CD14-positive monocyte (primary cell): Measurements from ENCODE around the gene ZMYND15. TPM values are rescaled to one million over a fixed set of nuclear protein-coding genes. Genes with fewer than 3 reads are reported as not detected.

Source experiments
- DNase-seq, 3 donors: peaks; one replicate each; pipeline ENCODE4 v3.0.0-alpha.2; 2011 to 2022
- H2AFZ ChIP-seq: 2 replicates; pipeline ENCODE4 v1.6.0; 2012; ENCODE audit warnings: mild to moderate bottlenecking, low read depth, low read length, inconsistent platforms; ENCODE audit not compliant: insufficient read depth, poor library complexity, severe bottlenecking
- H3K27ac ChIP-seq, 2 donors: 1 replicate in 1 of 2; 2 replicates in 1 of 2; pipeline ENCODE4 v1.5.1; 2012 to 2013; ENCODE audit warnings: low read length in 2 of 2, control low read depth in 1 of 2, inconsistent platforms in 1 of 2, low read depth in 1 of 2, mild to moderate bottlenecking in 1 of 2
- H3K27me3 ChIP-seq, 2 donors: one replicate each; pipeline versions ENCODE4 v1.6.0 to v1.6.1; 2011 to 2013; ENCODE audit warnings: low read length in 2 of 2; ENCODE audit not compliant: control insufficient read depth in 2 of 2, insufficient read depth in 2 of 2
- H3K36me3 ChIP-seq, 2 donors: replicated peaks in 1 of 2; 1 replicate in 1 of 2; 2 replicates in 1 of 2; pipeline versions ENCODE4 v1.5.1 to v1.6.1; 2012 to 2013; ENCODE audit warnings: low read length in 2 of 2, control low read depth in 1 of 2, inconsistent platforms in 1 of 2, mild to moderate bottlenecking in 1 of 2; ENCODE audit not compliant: insufficient read depth in 2 of 2, control insufficient read depth in 1 of 2
- H3K4me1 ChIP-seq, 2 donors: 1 replicate in 1 of 2; 2 replicates in 1 of 2; pipeline versions ENCODE4 v1.5.1 to v1.6.1; 2012 to 2013; ENCODE audit warnings: low read length in 2 of 2, control low read depth in 1 of 2, inconsistent platforms in 1 of 2, mild to moderate bottlenecking in 1 of 2, moderate library complexity in 1 of 2; ENCODE audit not compliant: insufficient read depth in 2 of 2, control insufficient read depth in 1 of 2
- H3K4me2 ChIP-seq: replicated peaks from 2 replicates; pipeline ENCODE3; 2012; ENCODE audit warnings: low read length, moderate library complexity, mild to moderate bottlenecking; ENCODE audit not compliant: poor library complexity, severe bottlenecking; ENCODE audit errors: extremely low read depth
- H3K4me3 ChIP-seq, 3 experiments: fragments of 200-600 bp in 1 of 3; sonication (generic) in 1 of 3; replicated peaks in 1 of 3; 1 replicate in 2 of 3; 2 replicates in 1 of 3; pipeline ENCODE4 v1.5.1; 2011 to 2013; ENCODE audit warnings: low read length in 3 of 3, mild to moderate bottlenecking in 3 of 3, control low read depth in 2 of 3, low read depth in 2 of 3, inconsistent platforms in 1 of 3, moderate library complexity in 1 of 3
- H3K79me2 ChIP-seq: 2 replicates; pipeline ENCODE4 v1.6.0; 2012; ENCODE audit warnings: mild to moderate bottlenecking, control low read depth, inconsistent platforms, low read length, moderate library complexity; ENCODE audit not compliant: insufficient read depth
- H3K9ac ChIP-seq: 2 replicates; pipeline ENCODE4 v1.6.0; 2017; ENCODE audit warnings: low read length, mild to moderate bottlenecking; ENCODE audit not compliant: insufficient read depth, poor library complexity, severe bottlenecking
- H3K9me3 ChIP-seq, 2 donors: replicated peaks in 1 of 2; 1 replicate in 1 of 2; 2 replicates in 1 of 2; pipeline versions ENCODE4 v1.5.1 to v1.6.1; 2012 to 2013; ENCODE audit warnings: low read length in 2 of 2, control low read depth in 1 of 2; ENCODE audit not compliant: control insufficient read depth in 1 of 2, insufficient read depth in 1 of 2
- H4K20me1 ChIP-seq: 2 replicates; pipeline ENCODE4 v1.6.0; 2012; ENCODE audit warnings: mild to moderate bottlenecking, low read length, control low read depth, moderate library complexity; ENCODE audit not compliant: insufficient read depth
- H3K27ac Mint-ChIP-seq, 7 donors: one replicate each; pipeline ENCODE4 v1.8.0; 2020; ENCODE audit warnings: mild to moderate bottlenecking in 7 of 7, mixed read lengths in 7 of 7, moderate library complexity in 6 of 7, inconsistent platforms in 2 of 7
- H3K27me3 Mint-ChIP-seq, 3 donors: one replicate each; pipeline ENCODE4 v1.8.0; 2021 to 2022; ENCODE audit warnings: low read depth in 3 of 3, mild to moderate bottlenecking in 3 of 3, mixed read lengths in 3 of 3, moderate library complexity in 3 of 3, inconsistent platforms in 1 of 3
- H3K36me3 Mint-ChIP-seq, 2 donors: one replicate each; pipeline ENCODE4 v1.8.0; 2020; ENCODE audit warnings: mixed read lengths in 2 of 2, inconsistent platforms in 1 of 2, mild to moderate bottlenecking in 1 of 2
- H3K4me1 Mint-ChIP-seq: one replicate; pipeline ENCODE4 v1.8.0; 2020; ENCODE audit warnings: mild to moderate bottlenecking, mixed read lengths
- H3K4me3 Mint-ChIP-seq, 2 donors: one replicate each; pipeline ENCODE4 v1.8.0; 2020; ENCODE audit warnings: mild to moderate bottlenecking in 2 of 2, mixed read lengths in 2 of 2, moderate library complexity in 1 of 2
- H3K9me3 Mint-ChIP-seq, 7 donors: one replicate each; pipeline ENCODE4 v1.8.0; 2020 to 2022; ENCODE audit warnings: mixed read lengths in 7 of 7, mild to moderate bottlenecking in 6 of 7, moderate library complexity in 6 of 7, inconsistent platforms in 2 of 7
- WGBS: methylation state at CpG from one replicate; pipeline ENCODE4 v1.1.5; 2013; ENCODE audit warnings: missing lambda C conversion rate; ENCODE audit not compliant: insufficient coverage; 5-methylcytosine and 5-hydroxymethylcytosine counted together
- intact Hi-C, 2 donors: fragments of 100-400 bp; cut with micrococcal nuclease; formaldehyde crosslinking; loops; one replicate each; pipeline versions ENCODE4 v1.15.0 to v1.15.1; 2023
- polyA plus RNA-seq, 3 donors: library from polyadenylated mRNA; depleted of rRNA in 1 of 3; unstranded in 2 of 3; stranded (reverse) in 1 of 3; fragments of 300-500 nt in 2 of 3; fragments of >200 nt in 1 of 3; fragmentation: Illumina TruSeq in 2 of 3; gene quantifications; 1 replicate in 2 of 3; 2 replicates in 1 of 3; pipeline ENCODE4 v1.2.3, GENCODE V29; 2012 to 2021
- TF ChIP-seq, protein P1 (sequence below): fragments of 200-600 bp; IDR thresholded peaks from one replicate; pipeline ENCODE4 v1.8.0; 2022; ENCODE audit warnings: antibody characterized with exemption, mild to moderate bottlenecking

Gene ZMYND15
- polyA plus RNA-seq, 3 donors, result 0.97 to 13.6 (median 1.2) TPM

DNA sequence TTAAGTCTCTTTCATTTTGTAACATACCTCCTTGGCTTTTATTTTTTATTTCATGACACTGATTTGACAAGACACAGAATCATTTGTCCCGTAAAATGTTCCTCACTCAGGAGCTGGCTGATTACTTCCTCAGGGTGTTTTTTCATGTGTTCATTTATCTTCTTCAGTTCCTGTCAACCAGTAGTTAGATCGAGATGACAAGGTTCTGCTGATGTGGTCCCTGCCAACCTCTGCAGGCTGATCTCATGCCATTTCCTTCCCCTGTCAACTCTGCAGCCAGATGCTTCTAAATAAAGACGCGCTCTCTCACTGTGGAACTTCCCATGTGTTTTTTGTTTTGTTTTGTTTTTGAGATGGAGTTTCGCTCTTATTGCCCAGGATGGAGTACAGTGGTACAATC is 8.2 kb downstream of the ZMYND15 start:
- Histone ChIP-seq H3K27me3 (peaks cover 7 to 24% of the 10 kb centered on the region in 2 donors), H2AFZ (no peak overlapping the region), H4K20me1 (no peaks in the 10 kb centered on the region), H3K79me2 (no peaks in the 10 kb centered on the region), H3K27ac (peak overlapping the region; percentile 47 to 63), H3K9ac (no peak overlapping the region), H3K4me2 (peak overlapping the region; percentile 62), H3K36me3 (no peaks in the 10 kb centered on the region), H3K4me1 (peaks cover 42 to 47% of the 10 kb centered on the region in 2 donors), H3K4me3 (peak overlapping the region in 1 of 3 experiments; percentile 53), H3K9me3 (no peaks in the 10 kb centered on the region)
- peaks cover 0 to 5% of the 10 kb centered on the region in 2 donors for H3K36me3 Mint-ChIP-seq
- DNase-seq, result peak; percentile 79 to 88 (median 79)
- H3K27me3 Mint-ChIP-seq, result peaks cover 29 to 68% (median 31%) of the 10 kb centered on the region in 3 donors
- intact Hi-C loops, result no loop called here
- H3K4me1 Mint-ChIP-seq, result peaks cover 55% of the 10 kb centered on the region
- H3K27ac Mint-ChIP-seq, result peak overlapping the region; percentile 89 to 97 (median 92)
- TF ChIP-seq, protein P1, sequence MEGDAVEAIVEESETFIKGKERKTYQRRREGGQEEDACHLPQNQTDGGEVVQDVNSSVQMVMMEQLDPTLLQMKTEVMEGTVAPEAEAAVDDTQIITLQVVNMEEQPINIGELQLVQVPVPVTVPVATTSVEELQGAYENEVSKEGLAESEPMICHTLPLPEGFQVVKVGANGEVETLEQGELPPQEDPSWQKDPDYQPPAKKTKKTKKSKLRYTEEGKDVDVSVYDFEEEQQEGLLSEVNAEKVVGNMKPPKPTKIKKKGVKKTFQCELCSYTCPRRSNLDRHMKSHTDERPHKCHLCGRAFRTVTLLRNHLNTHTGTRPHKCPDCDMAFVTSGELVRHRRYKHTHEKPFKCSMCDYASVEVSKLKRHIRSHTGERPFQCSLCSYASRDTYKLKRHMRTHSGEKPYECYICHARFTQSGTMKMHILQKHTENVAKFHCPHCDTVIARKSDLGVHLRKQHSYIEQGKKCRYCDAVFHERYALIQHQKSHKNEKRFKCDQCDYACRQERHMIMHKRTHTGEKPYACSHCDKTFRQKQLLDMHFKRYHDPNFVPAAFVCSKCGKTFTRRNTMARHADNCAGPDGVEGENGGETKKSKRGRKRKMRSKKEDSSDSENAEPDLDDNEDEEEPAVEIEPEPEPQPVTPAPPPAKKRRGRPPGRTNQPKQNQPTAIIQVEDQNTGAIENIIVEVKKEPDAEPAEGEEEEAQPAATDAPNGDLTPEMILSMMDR, result no peak
- peaks cover 0 to 2% (median 0%) of the 10 kb centered on the region in 7 donors for H3K9me3 Mint-ChIP-seq
- H3K4me3 Mint-ChIP-seq, result peak overlapping the region; percentile 77 to 84
- 0% methylated on average over 1 of the region's 5 CpGs for WGBS

DNA sequence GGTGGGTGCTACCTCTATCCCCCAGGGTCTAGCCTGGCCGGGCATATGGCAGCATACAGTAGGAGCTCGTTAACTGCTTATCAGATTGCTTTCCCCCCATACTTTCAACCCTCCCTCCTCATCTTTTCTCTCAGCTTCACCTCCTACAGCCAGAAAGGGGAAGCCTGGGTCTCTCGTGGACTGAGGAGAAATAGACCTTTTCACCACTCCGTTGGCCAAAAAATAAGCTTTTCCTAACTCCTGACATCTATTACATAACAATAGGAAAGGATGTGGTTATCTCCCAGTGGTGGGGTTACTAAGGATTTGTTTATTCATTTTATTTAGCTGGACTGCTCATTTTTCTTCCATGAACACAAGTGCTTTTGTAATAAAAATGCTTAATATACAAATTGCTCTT is 9.1 kb downstream of the ZMYND15 start:
- H3K79me2 ChIP-seq, result no peaks in the 10 kb centered on the region
- TF ChIP-seq, protein P1, result no peak
- no peaks in the 10 kb centered on the region for H3K36me3 ChIP-seq
- intact Hi-C loops, result no loop called here
- no peak overlapping the region for H3K9ac ChIP-seq
- Mint-ChIP-seq H3K36me3 (peaks cover 0 to 5% of the 10 kb centered on the region in 2 donors), H3K9me3 (peaks cover 0 to 2% (median 0%) of the 10 kb centered on the region in 7 donors), H3K4me1 (peaks cover 55% of the 10 kb centered on the region), H3K27ac (peak overlapping the region; percentile 89 to 97 (median 92)), H3K27me3 (peaks cover 29 to 66% (median 33%) of the 10 kb centered on the region in 3 donors), H3K4me3 (peak overlapping the region; percentile 77 to 84)
- peak overlapping the region; percentile 62 for H3K4me2 ChIP-seq
- no peak overlapping the region for H2AFZ ChIP-seq
- H3K27ac ChIP-seq, result peak overlapping the region in 1 of 2 donors; percentile 47
- peaks cover 42 to 47% of the 10 kb centered on the region in 2 donors for H3K4me1 ChIP-seq
- 50% methylated on average over 1 of the region's 4 CpGs for WGBS
- peaks cover 9 to 23% of the 10 kb centered on the region in 2 donors for H3K27me3 ChIP-seq
- H3K4me3 ChIP-seq, result peak overlapping the region in 1 of 3 experiments; percentile 53
- H4K20me1 ChIP-seq, result no peaks in the 10 kb centered on the region
- peak in 1 of 3 donors; percentile 20 for DNase-seq
- no peaks in the 10 kb centered on the region for H3K9me3 ChIP-seq
